Transverse colon (tissue), 4 donors: ENCODE results near the gene C3orf52. TPM values are rescaled to one million over a fixed set of nuclear protein-coding genes. Genes with fewer than 3 reads are reported as not detected.
A peak's percentile ranks its signal among the peaks of the same experiment; 100 is the strongest.

Experiments used
- DNase-seq: peaks from one replicate; pipeline ENCODE4 v3.0.0-alpha.2; 2019
- H3K27ac ChIP-seq, 4 donors: fragments of 200-600 bp; sonication (generic); 2 replicates each; pipeline ENCODE4 v1.5.1; 2016 to 2018; ENCODE audit warnings: inconsistent platforms in 4 of 4
- H3K27me3 ChIP-seq: fragments of 200-600 bp; sonication (generic); 2 replicates; pipeline ENCODE4 v1.5.1; 2017; ENCODE audit warnings: inconsistent platforms
- H3K36me3 ChIP-seq, 4 donors: fragments of 200-600 bp; sonication (generic); 2 replicates each; pipeline ENCODE4 v1.5.1; 2017 to 2019; ENCODE audit warnings: inconsistent platforms in 4 of 4
- H3K4me1 ChIP-seq, 4 donors: fragments of 200-600 bp; sonication (generic); 2 replicates each; pipeline ENCODE4 v1.5.1; 2017 to 2020; ENCODE audit warnings: inconsistent platforms in 4 of 4
- H3K4me3 ChIP-seq, 4 donors: fragments of 200-600 bp; sonication (generic); 1 replicate in 1 of 4; 2 replicates in 3 of 4; pipeline versions ENCODE4 v1.5.1 to v1.6.1; 2017 to 2019; ENCODE audit warnings: inconsistent platforms in 4 of 4
- H3K9me3 ChIP-seq, 2 donors: fragments of 200-600 bp; sonication (generic); 2 replicates each; pipeline ENCODE4 v1.5.1; 2017 to 2019; ENCODE audit warnings: inconsistent platforms in 2 of 2
- EP300 ChIP-seq: sonication (generic); formaldehyde crosslinking; IDR thresholded peaks from one replicate; pipeline ENCODE4 v1.6.1; 2017; ENCODE audit warnings: antibody characterized with exemption, low read depth
- POLR2A ChIP-seq: fragments of 450-650 bp; IDR thresholded peaks from one replicate; pipeline ENCODE4 v1.6.1; 2016; ENCODE audit warnings: antibody characterized with exemption, mild to moderate bottlenecking, moderate library complexity
- POLR2AphosphoS5 ChIP-seq, 3 donors: sonication (generic); formaldehyde crosslinking; IDR thresholded peaks; one replicate each; pipeline ENCODE4 v1.6.1; 2016; ENCODE audit warnings: antibody characterized with exemption in 3 of 3
- WGBS, 2 donors: methylation state at CpG; one replicate each; pipeline ENCODE4 v1.1.5; 2018; ENCODE audit warnings: low coverage in 1 of 2; 5-methylcytosine and 5-hydroxymethylcytosine counted together
- in situ Hi-C, 4 donors: fragments of 200-750 bp; cut with MboI; loops; one replicate each; pipeline versions ENCODE4 v1.15.0 to v1.15.1; 2017; ENCODE audit warnings: low sequenced_read_pairs in 3 of 4, low pct_ligation_motif_present in 1 of 4, low pct_unique_long_range_greater_than_20kb in 1 of 4
- intact Hi-C: fragments of 100-400 bp; cut with DNase I; formaldehyde crosslinking; loops from one replicate; pipeline ENCODE4 v1.15.1; 2023; ENCODE audit warnings: low total_unique reads
- total RNA-seq, 4 donors: library from RNA; depleted of rRNA; stranded (reverse); fragments of >200 nt; gene quantifications; one replicate each; pipeline ENCODE4 v1.1.0, GENCODE V29; 2016
- TF ChIP-seq, protein P1 (sequence below), 5 experiments: fragments of 200-600 bp in 3 of 5; fragments of 450-650 bp in 2 of 5; sonication (generic) in 3 of 5; IDR thresholded peaks; 1 replicate in 2 of 5; 2 replicates in 3 of 5; pipeline ENCODE4 v1.5.1; 2016 to 2017; ENCODE audit warnings: antibody characterized with exemption in 5 of 5, inconsistent platforms in 3 of 5, mild to moderate bottlenecking in 2 of 5, moderate library complexity in 1 of 5

C3orf52 gene
- total RNA-seq, 4 donors from 2014 or later = 26.9 to 65.7 (median 47.1) TPM

DNA sequence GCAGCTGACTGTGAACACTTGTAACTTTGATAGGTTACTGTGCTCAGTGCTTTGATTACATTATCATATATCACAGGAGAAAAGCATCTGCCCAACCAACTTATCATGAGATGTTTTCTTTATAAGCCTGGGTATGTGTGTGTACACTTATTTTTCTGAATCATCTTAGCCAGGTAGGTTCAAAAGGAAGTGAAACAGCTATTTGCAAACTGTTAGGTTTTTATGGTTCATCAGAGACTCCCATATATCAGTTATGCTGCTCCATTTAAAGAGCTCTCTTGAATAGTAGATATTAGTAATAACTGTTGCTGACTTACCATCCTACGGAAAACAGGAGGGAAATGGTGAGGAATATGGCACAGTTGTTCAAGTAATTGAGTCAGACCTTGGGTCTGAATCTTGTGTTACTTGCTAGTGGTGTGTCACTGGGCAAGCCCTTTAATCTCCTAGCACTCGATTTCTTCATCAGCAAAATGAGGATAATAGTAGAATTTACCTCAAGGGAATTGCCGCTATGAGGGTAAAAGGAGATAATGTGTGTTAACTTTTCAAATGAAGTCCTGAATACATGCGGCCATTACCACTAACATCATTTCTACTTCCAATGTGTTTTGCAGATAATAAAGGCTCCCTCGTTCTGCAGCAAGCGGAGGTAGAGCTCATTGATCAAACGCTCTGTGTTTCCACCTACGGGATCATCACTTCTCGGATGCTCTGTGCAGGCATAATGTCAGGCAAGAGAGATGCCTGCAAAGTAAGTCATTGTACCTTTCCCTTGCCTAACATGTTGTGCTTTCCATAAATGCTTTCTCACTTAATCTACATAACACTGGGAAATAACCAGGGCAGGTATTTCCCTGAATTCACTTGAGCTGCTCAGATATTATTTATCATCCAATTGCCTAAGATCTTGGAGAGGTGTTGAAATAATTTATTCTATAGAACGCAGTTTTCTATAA is 7.8 kb upstream of the C3orf52 start:
- intact Hi-C loops (no loop called here), in situ Hi-C loops (no loop called here)
- DNase-seq = no peak
- Histone ChIP-seq H3K27me3 (no peaks in the 10 kb centered on the region), H3K4me3 (no peak overlapping the region), H3K9me3 (no peaks in the 10 kb centered on the region), H3K36me3 (no peaks in the 10 kb centered on the region), H3K27ac (no peak overlapping the region), H3K4me1 (peaks cover 3 to 22% (median 7%) of the 10 kb centered on the region in 4 donors)
- TF ChIP-seq EP300 (no peak), POLR2A (no peak), POLR2AphosphoS5 (IDR thresholded peaks at IDR 0.05) (no peak)
- 82 to 90% methylated on average over 6 to 10 of the region's 10 CpGs for WGBS, 2 donors

DNA sequence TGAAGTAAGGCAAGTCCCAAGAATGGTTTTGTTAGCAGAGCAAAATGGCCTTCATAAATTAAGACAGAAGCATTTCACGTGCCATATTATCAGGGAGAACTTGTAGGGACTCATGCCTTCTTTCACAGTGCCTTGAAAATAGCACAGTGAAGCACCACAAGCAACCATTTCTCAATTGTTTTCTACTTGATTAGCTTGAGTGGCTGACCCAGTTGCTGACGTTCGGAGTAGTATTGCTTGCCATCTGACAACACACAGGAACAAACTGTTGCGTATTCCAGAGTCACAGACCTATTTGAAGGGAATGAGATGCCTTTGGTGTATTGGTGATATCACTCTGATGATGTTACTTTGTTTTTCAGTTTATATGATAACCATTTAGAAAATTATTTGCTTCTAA is 3.0 kb upstream of the C3orf52 start:
- peaks cover 2 to 30% (median 12%) of the 10 kb centered on the region in 4 donors for H3K4me1 ChIP-seq
- H3K9me3 ChIP-seq = no peaks in the 10 kb centered on the region
- H3K27ac ChIP-seq = no peak overlapping the region
- H3K27me3 ChIP-seq = no peaks in the 10 kb centered on the region
- 86 to 89% methylated on average over 3 to 4 of the region's 4 CpGs for WGBS, 2 donors
- intact Hi-C loops (no loop called here), in situ Hi-C loops (no loop called here)
- H3K36me3 ChIP-seq = no peaks in the 10 kb centered on the region
- H3K4me3 ChIP-seq = no peak overlapping the region
- no peak for DNase-seq
- TF ChIP-seq, protein P1, sequence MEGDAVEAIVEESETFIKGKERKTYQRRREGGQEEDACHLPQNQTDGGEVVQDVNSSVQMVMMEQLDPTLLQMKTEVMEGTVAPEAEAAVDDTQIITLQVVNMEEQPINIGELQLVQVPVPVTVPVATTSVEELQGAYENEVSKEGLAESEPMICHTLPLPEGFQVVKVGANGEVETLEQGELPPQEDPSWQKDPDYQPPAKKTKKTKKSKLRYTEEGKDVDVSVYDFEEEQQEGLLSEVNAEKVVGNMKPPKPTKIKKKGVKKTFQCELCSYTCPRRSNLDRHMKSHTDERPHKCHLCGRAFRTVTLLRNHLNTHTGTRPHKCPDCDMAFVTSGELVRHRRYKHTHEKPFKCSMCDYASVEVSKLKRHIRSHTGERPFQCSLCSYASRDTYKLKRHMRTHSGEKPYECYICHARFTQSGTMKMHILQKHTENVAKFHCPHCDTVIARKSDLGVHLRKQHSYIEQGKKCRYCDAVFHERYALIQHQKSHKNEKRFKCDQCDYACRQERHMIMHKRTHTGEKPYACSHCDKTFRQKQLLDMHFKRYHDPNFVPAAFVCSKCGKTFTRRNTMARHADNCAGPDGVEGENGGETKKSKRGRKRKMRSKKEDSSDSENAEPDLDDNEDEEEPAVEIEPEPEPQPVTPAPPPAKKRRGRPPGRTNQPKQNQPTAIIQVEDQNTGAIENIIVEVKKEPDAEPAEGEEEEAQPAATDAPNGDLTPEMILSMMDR (IDR thresholded peaks at IDR 0.05) = no peak
- TF ChIP-seq POLR2A = no peak
- TF ChIP-seq POLR2AphosphoS5 (IDR thresholded peaks at IDR 0.05) = no peak
- no peak for TF ChIP-seq EP300

DNA sequence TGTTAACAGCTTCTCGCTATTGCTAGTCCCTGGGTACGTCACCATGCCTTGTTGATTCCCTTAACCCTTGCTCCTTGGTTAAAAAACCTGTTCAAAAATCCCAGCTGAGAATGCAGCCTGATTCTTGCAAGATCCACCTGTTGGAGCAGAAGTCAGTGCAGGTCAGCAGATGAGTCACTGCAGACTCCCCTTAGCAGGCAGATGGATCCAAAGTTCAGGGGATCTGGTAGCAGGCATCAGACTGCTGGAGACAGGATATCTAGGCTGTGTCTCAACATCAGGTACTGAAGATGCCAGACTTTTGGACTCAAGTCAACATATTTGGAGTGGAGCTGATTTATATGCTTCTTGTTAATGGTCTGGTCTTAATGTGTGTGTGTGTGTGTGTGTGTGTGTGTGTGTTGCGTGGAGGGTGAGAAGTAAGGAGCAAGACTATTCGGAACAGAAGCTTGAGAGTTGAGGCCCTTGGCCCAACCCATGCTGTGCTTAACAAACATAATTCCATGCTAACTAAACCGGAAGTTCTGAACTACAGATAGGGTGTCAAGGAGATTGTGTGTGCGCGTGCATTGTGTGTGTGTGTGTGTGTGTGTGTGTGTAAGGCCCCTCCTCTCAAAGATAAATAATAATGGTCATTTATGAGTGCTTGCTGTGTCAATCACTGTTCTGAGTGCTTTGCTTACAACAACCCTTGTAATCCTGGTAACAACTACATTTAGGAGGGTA is 1.0 kb upstream of the C3orf52 start:
- Histone ChIP-seq H3K27me3 (no peaks in the 10 kb centered on the region), H3K4me1 (peaks cover 6 to 48% (median 19%) of the 10 kb centered on the region in 4 donors), H3K4me3 (no peak overlapping the region), H3K27ac (peak overlapping the region; percentile 79 to 85 (median 83)), H3K36me3 (no peaks in the 10 kb centered on the region), H3K9me3 (no peaks in the 10 kb centered on the region)
- TF ChIP-seq POLR2A (peak; percentile 26), EP300 (no peak), POLR2AphosphoS5 (IDR thresholded peaks at IDR 0.05) (peak in 1 of 3 donors; percentile 37)
- TF ChIP-seq, protein P1 (IDR thresholded peaks at IDR 0.05) = no peak
- DNase-seq = peak; percentile 56
- WGBS, 2 donors = 76 to 83% methylated on average over 3 to 7 of the region's 7 CpGs
- intact Hi-C loops = no loop called here
- in situ Hi-C loops = no loop called here

DNA sequence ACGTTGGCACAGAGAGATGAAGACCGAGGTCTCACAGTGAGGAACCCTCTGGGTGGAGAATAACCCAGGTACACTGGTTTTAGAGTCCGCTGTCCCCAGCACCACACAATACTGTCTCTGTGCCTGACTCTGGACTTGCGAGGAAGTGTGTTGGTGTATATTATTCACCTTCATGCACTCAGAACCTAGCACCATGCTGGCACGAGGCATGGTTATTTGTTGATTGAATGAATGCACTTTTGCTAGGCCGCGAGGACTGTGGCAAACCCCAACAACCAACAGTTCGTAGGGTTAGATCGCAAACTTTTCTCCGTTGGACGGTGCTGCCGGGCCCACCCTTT is 484 bp upstream of the C3orf52 start:
- Histone ChIP-seq H3K27me3 (no peaks in the 10 kb centered on the region), H3K9me3 (no peaks in the 10 kb centered on the region), H3K4me3 (peak overlapping the region; percentile 42 to 66 (median 46)), H3K4me1 (peaks cover 6 to 54% (median 23%) of the 10 kb centered on the region in 4 donors), H3K27ac (peak overlapping the region; percentile 79 to 85 (median 83)), H3K36me3 (no peaks in the 10 kb centered on the region)
- TF ChIP-seq POLR2A (no peak), EP300 (no peak), POLR2AphosphoS5 (IDR thresholded peaks at IDR 0.05) (no peak)
- TF ChIP-seq, protein P1 (IDR thresholded peaks at IDR 0.05) = no peak
- in situ Hi-C loops = no loop called here
- 36 to 65% methylated on average over 2 to 12 of the region's 12 CpGs for WGBS, 2 donors
- intact Hi-C loops = no loop called here
- DNase-seq = no peak
